ENCODE data around the gene NDUFB4. TPM values are rescaled to one million over a fixed set of nuclear protein-coding genes. Genes with fewer than 3 reads are reported as not detected.

NDUFB4 gene
- total and polyA plus RNA-seq, 2 donors (not counting 1 experiment from before 2014, with no cell fraction given) = 26.9 to 178 TPM

DNA sequence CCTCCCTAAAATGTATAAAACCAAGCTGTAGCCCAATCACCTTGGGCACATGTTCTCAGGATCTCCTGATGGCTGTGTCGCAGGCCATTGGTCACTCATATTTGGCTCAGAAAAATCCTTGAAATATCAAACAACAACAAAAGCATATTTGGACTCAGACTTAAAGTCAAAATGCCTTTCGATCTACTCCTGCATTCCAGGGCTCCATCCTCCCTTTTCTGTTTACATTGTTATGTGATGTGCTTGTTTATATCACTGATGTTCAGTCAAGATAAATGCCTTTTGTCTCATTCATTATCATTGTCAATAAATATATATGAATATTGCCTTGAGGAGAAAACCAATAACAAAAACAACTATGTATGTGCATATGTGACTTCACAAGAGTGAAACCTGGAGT lies 54.2 kb downstream of the NDUFB4 start:
- Histone ChIP-seq H3K9ac (ENCODE audit: insufficient read depth, low read length) (no peak overlapping the region), H4K20me1 (ENCODE audit: control insufficient read depth, extremely low read depth, insufficient read depth, low read length) (no peaks in the 10 kb centered on the region), H3K4me3 (replicated peaks in 1 of 4; ENCODE audit: control extremely low read depth in 1 of 4, insufficient read depth in 1 of 4, low read depth in 3 of 4, low read length in 4 of 4) (no peak overlapping the region), H3K27ac (ENCODE audit: insufficient read depth, low read length) (no peak overlapping the region), H3K36me3 (ENCODE audit: control insufficient read depth, insufficient read depth, low read length) (no peaks in the 10 kb centered on the region), H3K4me1 (ENCODE audit: control insufficient read depth, extremely low read depth, insufficient read depth, low read length) (no peaks in the 10 kb centered on the region), H3K4me2 (ENCODE audit: extremely low read depth, insufficient read depth, low read length) (no peak overlapping the region), H3K27me3 (ENCODE audit: control insufficient read depth, insufficient read depth, low read length) (no peaks in the 10 kb centered on the region), H2AFZ (ENCODE audit: low read length) (no peak overlapping the region), H3K9me3 (ENCODE audit: control insufficient read depth, insufficient read depth, low read depth, low read length) (no peaks in the 10 kb centered on the region), H3K79me2 (ENCODE audit: control insufficient read depth, insufficient read depth, low read length) (no peaks in the 10 kb centered on the region)
- no peak for TF ChIP-seq EZH2 (IDR thresholded peaks at IDR 0.05; ENCODE audit: low read length, missing control alignments)
- TF ChIP-seq, protein P1, sequence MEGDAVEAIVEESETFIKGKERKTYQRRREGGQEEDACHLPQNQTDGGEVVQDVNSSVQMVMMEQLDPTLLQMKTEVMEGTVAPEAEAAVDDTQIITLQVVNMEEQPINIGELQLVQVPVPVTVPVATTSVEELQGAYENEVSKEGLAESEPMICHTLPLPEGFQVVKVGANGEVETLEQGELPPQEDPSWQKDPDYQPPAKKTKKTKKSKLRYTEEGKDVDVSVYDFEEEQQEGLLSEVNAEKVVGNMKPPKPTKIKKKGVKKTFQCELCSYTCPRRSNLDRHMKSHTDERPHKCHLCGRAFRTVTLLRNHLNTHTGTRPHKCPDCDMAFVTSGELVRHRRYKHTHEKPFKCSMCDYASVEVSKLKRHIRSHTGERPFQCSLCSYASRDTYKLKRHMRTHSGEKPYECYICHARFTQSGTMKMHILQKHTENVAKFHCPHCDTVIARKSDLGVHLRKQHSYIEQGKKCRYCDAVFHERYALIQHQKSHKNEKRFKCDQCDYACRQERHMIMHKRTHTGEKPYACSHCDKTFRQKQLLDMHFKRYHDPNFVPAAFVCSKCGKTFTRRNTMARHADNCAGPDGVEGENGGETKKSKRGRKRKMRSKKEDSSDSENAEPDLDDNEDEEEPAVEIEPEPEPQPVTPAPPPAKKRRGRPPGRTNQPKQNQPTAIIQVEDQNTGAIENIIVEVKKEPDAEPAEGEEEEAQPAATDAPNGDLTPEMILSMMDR (conservative IDR thresholded peaks at IDR 0.05 in 1 of 2, IDR thresholded peaks at IDR 0.05 in 1 of 2; ENCODE audit: low read depth in 1 of 2, low read length in 2 of 2) = no peak
- no peak for DNase-seq (ENCODE audit: low read depth in 2 of 2)

Other genes starting within 250 kb of the NDUFB4 start
- 19.8 and 21.1 TPM in 2 replicates for gene LRRC58, start 247.0 kb upstream of the NDUFB4 start, total RNA-seq
- gene LRRC58, start 247.0 kb upstream of the NDUFB4 start, polyA plus RNA-seq = 19.5 and 21.7 TPM in 2 replicates
- gene FSTL1, start 145.3 kb upstream of the NDUFB4 start, total RNA-seq = 279 and 309 TPM in 2 replicates
- gene FSTL1, start 145.3 kb upstream of the NDUFB4 start, polyA plus RNA-seq = 583 and 1,500 TPM in 2 replicates
- under 0.01 TPM in 1 of 2 replicates, not detected in the other for gene HGD, start 85.9 kb downstream of the NDUFB4 start, total RNA-seq
- 0.18 TPM in 1 of 2 replicates, not detected in the other for gene HGD, start 85.9 kb downstream of the NDUFB4 start, polyA plus RNA-seq
- 10.8 and 11.9 TPM in 2 replicates for gene RABL3, start 146.2 kb downstream of the NDUFB4 start, total RNA-seq
- gene RABL3, start 146.2 kb downstream of the NDUFB4 start, polyA plus RNA-seq = 11.7 and 13.4 TPM in 2 replicates
- 15.7 and 16.2 TPM in 2 replicates for gene GTF2E1, start 146.4 kb downstream of the NDUFB4 start, total RNA-seq
- 10.7 and 11.5 TPM in 2 replicates for gene GTF2E1, start 146.4 kb downstream of the NDUFB4 start, polyA plus RNA-seq